Temporal lobe (tissue), 1 donor: ENCODE measurements around the gene UNC13C. TPM values are rescaled to one million over a fixed set of nuclear protein-coding genes. Genes with fewer than 3 reads are reported as not detected.

Experiments used
- total RNA-seq: library from RNA; depleted of rRNA; stranded (reverse); fragments of >200 nt; gene quantifications from one replicate; pipeline ENCODE4 v1.2.3, GENCODE V29; 2014

UNC13C gene
- total RNA-seq, 1 donor from 2014 or later = 10.8 TPM

Other genes with a start within 250 kb of the UNC13C start
- gene WDR72, start 218.8 kb upstream of the UNC13C start, total RNA-seq = under 0.01 TPM